Mesodermal cell (in vitro differentiated cells): ENCODE data around the gene ZBTB16.

Source experiments
- H3K27ac ChIP-seq: 2 replicates; pipeline ENCODE4 v1.7.0; 2013; ENCODE audit warnings: mild to moderate bottlenecking, low read depth, low read length, moderate library complexity; ENCODE audit not compliant: severe bottlenecking
- H3K36me3 ChIP-seq: 2 replicates; pipeline ENCODE4 v1.7.1; 2013; ENCODE audit warnings: mild to moderate bottlenecking, low read length, moderate library complexity; ENCODE audit not compliant: control insufficient read depth, insufficient read depth
- H3K4me1 ChIP-seq: one replicate; pipeline ENCODE4 v1.7.1; 2013; ENCODE audit warnings: mild to moderate bottlenecking, low read length; ENCODE audit not compliant: insufficient read depth, control insufficient read depth, poor library complexity, severe bottlenecking
- H3K4me3 ChIP-seq: 2 replicates; pipeline ENCODE4 v1.7.0; 2013; ENCODE audit warnings: low read length, control low read depth, mild to moderate bottlenecking; ENCODE audit not compliant: insufficient read depth, poor library complexity, severe bottlenecking; ENCODE audit errors: extremely low read depth
- H3K9me3 ChIP-seq: 2 replicates; pipeline ENCODE4 v1.7.1; 2013; ENCODE audit warnings: mild to moderate bottlenecking, low read length, moderate library complexity; ENCODE audit not compliant: control insufficient read depth
- WGBS, 2 experiments: methylation state at CpG; one replicate each; pipeline ENCODE4 v1.1.5; 2013; ENCODE audit warnings: missing lambda C conversion rate in 2 of 2; ENCODE audit not compliant: insufficient coverage in 2 of 2; 5-methylcytosine and 5-hydroxymethylcytosine counted together

ZBTB16 gene

GRCh38 chr11:114122686-114123085 is 63.2 kb downstream of the ZBTB16 start:
- H3K36me3 ChIP-seq = no peaks in the 10 kb centered on the region
- no peak overlapping the region for H3K27ac ChIP-seq
- H3K4me1 ChIP-seq = no peaks in the 10 kb centered on the region
- no peak overlapping the region for H3K4me3 ChIP-seq
- H3K9me3 ChIP-seq = no peaks in the 10 kb centered on the region
- 72 to 90% methylated on average over 3 to 4 of the region's 4 CpGs for WGBS, 2 experiments

- Histone ChIP-seq H3K4me1 (no peaks in the 10 kb centered on the region), H3K27ac (no peak overlapping the region), H3K4me3 (no peak overlapping the region), H3K36me3 (no peaks in the 10 kb centered on the region), H3K9me3 (no peaks in the 10 kb centered on the region)
- 84 to 87% methylated on average over 7 to 8 of the region's 11 CpGs for WGBS, 2 experiments
These were observed 64.3 kb downstream of the ZBTB16 start for GRCh38 chr11:114123692-114124330.

DNA sequence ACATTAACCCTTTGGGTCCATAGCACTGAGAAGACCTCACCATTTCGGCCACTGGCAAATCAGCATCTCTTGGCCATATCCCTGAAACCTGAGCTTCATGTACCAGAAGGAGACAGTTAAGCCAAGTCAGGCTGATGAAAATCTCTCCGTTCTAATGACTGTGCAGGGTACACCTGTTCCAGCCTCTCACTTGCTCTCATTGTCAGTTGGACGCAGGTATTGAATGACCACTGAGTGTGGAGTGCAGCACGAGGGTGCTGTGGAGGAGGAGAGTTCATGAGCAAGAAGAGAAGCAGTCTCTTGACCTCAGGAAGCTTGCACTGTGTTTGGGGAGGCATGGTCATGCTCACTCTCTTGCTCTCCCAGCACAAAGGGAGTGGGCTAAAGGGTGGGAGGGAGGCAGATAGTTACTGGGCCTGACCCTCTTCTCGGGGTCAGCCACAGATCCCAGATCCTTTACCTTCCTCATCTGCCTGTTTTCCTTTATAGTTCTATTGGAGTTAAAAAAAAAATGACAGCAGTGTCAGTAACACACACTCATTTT is 65.2 kb downstream of the ZBTB16 start:
- Histone ChIP-seq H3K9me3 (no peaks in the 10 kb centered on the region), H3K4me3 (no peak overlapping the region), H3K4me1 (no peaks in the 10 kb centered on the region), H3K27ac (no peak overlapping the region), H3K36me3 (no peaks in the 10 kb centered on the region)
- 93 to 95% methylated on average over 1 to 4 of the region's 5 CpGs for WGBS, 2 experiments

DNA sequence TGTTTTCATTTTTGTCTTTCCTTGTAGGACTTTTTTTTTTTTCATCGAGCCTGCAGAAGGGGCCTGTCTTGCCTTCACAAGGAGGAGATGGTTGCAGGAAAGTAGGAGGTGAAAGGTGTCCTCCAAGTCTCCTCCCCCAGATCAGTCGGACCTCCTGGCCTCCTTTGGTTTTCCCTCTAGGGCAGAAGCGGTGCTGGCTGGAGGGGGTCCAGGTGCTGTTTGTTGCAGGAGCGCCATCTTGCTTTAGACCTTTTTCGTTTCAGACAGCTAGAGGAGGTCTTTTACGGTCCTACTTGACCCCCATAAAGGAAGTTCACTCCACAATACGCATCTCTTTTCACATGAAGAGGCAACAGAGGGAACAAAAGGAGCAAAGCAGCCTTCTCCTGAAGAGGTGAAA is 66.0 kb downstream of the ZBTB16 start:
- no peaks in the 10 kb centered on the region for H3K4me1 ChIP-seq
- no peaks in the 10 kb centered on the region for H3K36me3 ChIP-seq
- WGBS, 2 experiments = 94 to 100% methylated on average over 2 to 5 of the region's 7 CpGs
- no peak overlapping the region for H3K4me3 ChIP-seq
- H3K9me3 ChIP-seq = no peaks in the 10 kb centered on the region
- no peak overlapping the region for H3K27ac ChIP-seq

DNA sequence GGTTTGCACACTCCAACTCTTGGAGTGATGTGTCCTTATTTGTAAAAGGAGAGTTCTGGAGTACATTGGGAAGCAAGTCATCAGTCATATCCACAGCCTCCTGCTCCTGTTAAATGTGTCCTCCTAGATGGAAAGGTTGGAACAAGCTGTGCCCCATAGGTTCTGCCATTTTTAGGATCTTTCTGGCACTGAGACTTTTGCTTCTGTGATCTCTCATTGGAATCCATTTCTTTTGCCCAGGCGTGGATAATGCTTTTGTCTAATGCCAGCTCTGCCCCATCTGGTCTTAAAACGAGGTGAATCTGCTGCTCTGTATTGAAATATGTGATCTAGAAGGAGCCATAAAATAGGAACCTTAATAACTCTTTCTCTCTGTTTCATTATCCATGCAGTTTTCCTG is 66.4 kb downstream of the ZBTB16 start:
- Histone ChIP-seq H3K36me3 (no peaks in the 10 kb centered on the region), H3K4me1 (no peaks in the 10 kb centered on the region), H3K27ac (no peak overlapping the region), H3K9me3 (no peaks in the 10 kb centered on the region), H3K4me3 (no peak overlapping the region)
- WGBS, 2 experiments = 83 to 84% methylated on average over 1 to 2 of the region's 2 CpGs

GRCh38 chr11:114128399-114128798 is 68.9 kb downstream of the ZBTB16 start:
- no peaks in the 10 kb centered on the region for H3K9me3 ChIP-seq
- no peaks in the 10 kb centered on the region for H3K4me1 ChIP-seq
- H3K27ac ChIP-seq = no peak overlapping the region
- WGBS, 2 experiments = 97% methylated on average over 3 of the region's 5 CpGs; no CpG with 5 or more reads in 1 of the 2 experiments
- H3K4me3 ChIP-seq = no peak overlapping the region
- H3K36me3 ChIP-seq = no peaks in the 10 kb centered on the region

GRCh38 chr11:114129142-114129541 is 69.6 kb downstream of the ZBTB16 start:
- Histone ChIP-seq H3K4me3 (no peak overlapping the region), H3K4me1 (no peaks in the 10 kb centered on the region), H3K36me3 (no peaks in the 10 kb centered on the region), H3K27ac (no peak overlapping the region), H3K9me3 (no peaks in the 10 kb centered on the region)
- 91 to 94% methylated on average over 6 to 9 of the region's 9 CpGs for WGBS, 2 experiments

DNA sequence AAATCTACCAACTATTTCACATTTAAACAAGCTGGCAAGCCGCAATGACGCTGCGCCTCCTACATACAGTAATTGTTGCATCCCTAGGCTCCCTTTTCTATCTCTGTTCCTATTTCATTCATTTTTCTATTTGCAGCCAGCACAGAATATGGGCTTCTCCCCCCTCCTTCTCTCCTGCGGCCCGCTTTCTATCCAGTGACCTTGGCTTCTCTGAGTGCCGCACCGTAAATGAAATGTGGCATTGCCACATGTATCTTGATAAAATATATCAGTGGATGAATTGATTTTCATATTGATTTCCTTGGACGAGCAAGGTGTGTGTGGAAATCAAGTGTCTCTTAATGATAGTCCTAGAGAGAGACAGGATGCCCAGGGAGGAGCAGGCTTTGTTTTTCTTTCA is 70.2 kb downstream of the ZBTB16 start:
- H3K36me3 ChIP-seq = no peaks in the 10 kb centered on the region
- no peaks in the 10 kb centered on the region for H3K4me1 ChIP-seq
- no peak overlapping the region for H3K27ac ChIP-seq
- H3K9me3 ChIP-seq = no peaks in the 10 kb centered on the region
- H3K4me3 ChIP-seq = no peak overlapping the region
- 89 to 94% methylated on average over 6 of the region's 8 CpGs for WGBS, 2 experiments

DNA sequence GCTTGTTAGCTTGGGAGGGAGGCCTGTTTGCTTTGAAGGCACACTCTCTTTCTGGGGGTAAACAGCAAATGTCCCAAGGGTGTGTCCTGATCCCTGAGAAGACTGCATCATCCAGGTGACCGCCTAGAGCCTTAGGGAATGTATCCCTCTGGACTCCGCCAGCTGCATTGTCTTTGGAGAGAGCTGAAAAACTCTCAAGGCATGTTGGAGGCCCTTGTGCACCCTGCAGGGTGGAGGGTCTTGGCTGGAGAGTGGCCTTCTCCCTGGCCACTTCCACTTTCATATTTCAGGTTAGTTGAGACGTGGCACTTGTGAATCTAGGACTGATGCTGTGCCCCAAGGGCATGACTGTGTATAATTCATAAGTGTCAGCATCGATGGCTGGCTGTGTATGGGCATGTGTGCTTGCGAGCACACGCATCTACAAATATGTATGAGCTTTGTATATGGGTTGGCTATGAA is 70.6 kb downstream of the ZBTB16 start:
- no peaks in the 10 kb centered on the region for H3K9me3 ChIP-seq
- no peaks in the 10 kb centered on the region for H3K36me3 ChIP-seq
- peaks cover 2% of the 10 kb centered on the region for H3K4me1 ChIP-seq
- no peak overlapping the region for H3K27ac ChIP-seq
- no peak overlapping the region for H3K4me3 ChIP-seq
- WGBS, 2 experiments = 87 to 98% methylated on average over 4 of the region's 6 CpGs

DNA sequence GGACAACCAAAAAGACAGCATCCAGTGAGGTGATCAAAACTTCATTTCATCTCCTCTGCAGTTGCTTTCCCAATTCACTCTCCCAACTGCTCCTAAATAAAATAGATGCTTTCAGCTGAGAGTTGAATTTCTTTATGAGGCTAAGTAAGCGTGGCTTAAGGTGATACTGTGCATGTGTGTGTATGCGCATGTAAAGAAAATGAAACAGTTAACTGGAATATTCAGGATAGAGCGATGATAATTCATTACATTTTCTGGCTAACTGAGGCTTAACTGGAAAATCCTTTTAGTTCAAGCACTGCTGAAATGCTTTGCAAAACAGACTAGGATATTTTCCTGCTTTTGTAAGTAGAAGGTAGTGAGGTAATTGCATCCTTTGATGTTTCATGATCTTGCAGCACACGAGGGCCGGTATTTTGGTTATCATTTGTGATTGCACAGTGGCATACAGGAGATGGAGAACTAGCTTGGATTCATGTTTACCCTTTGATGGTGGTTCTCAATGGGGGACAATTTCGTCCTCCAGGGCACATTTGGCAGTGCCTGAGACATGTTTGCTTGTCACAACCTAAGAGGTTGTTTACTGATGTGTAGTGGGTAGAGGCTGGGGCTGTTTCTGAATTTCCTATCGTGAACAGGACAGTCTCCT is 71.2 kb downstream of the ZBTB16 start:
- WGBS, 2 experiments = 95 to 97% methylated on average over 5 to 6 of the region's 7 CpGs

GRCh38 chr11:114131461-114131864 is 72.0 kb downstream of the ZBTB16 start:
- no peak overlapping the region for H3K27ac ChIP-seq
- H3K36me3 ChIP-seq = no peaks in the 10 kb centered on the region
- no peaks in the 10 kb centered on the region for H3K9me3 ChIP-seq
- 82 to 92% methylated on average over 7 to 8 of the region's 8 CpGs for WGBS, 2 experiments
- no peak overlapping the region for H3K4me3 ChIP-seq
- H3K4me1 ChIP-seq = peaks cover 15% of the 10 kb centered on the region

More for the DNA sequence above, 71.2 kb downstream of the ZBTB16 start:
- no peak overlapping the region for H3K4me3 ChIP-seq
- no peak overlapping the region for H3K27ac ChIP-seq
- H3K9me3 ChIP-seq = no peaks in the 10 kb centered on the region
- peaks cover 8% of the 10 kb centered on the region for H3K4me1 ChIP-seq
- H3K36me3 ChIP-seq = no peaks in the 10 kb centered on the region
